H9 (cell line): ENCODE data around the gene MYL11. TPM values are rescaled to one million over a fixed set of nuclear protein-coding genes. Genes with fewer than 3 reads are reported as not detected.

ENCODE experiments used
- DNase-seq: peaks from one replicate; pipeline ENCODE4 v3.0.0-alpha.2; 2017
- H2AFZ ChIP-seq: one replicate; pipeline ENCODE4 v1.6.1; 2013; ENCODE audit warnings: mild to moderate bottlenecking, low read length, control low read depth, moderate library complexity
- H2AK5ac ChIP-seq: 2 replicates; pipeline ENCODE4 v1.6.1; 2013; ENCODE audit warnings: low read length, control low read depth, mixed read lengths; ENCODE audit not compliant: insufficient read length
- H2BK120ac ChIP-seq: one replicate; pipeline ENCODE4 v1.6.1; 2013; ENCODE audit warnings: low read depth, mild to moderate bottlenecking, low read length, control low read depth, inconsistent platforms; ENCODE audit not compliant: poor library complexity, severe bottlenecking
- H2BK12ac ChIP-seq: 2 replicates; pipeline ENCODE4 v1.6.1; 2013; ENCODE audit warnings: low read length, control low read depth, mixed read lengths, low read depth; ENCODE audit not compliant: insufficient read length
- H2BK15ac ChIP-seq: 2 replicates; pipeline ENCODE4 v1.6.1; 2013; ENCODE audit warnings: low read depth, low read length, control low read depth
- H2BK20ac ChIP-seq: one replicate; pipeline ENCODE4 v1.6.1; 2013; ENCODE audit warnings: low read depth, mild to moderate bottlenecking, low read length, control low read depth, inconsistent platforms; ENCODE audit not compliant: poor library complexity, severe bottlenecking
- H2BK5ac ChIP-seq: 2 replicates; pipeline ENCODE4 v1.6.1; 2013; ENCODE audit warnings: low read length, control low read depth, mixed read lengths; ENCODE audit not compliant: insufficient read length
- H3K14ac ChIP-seq: 2 replicates; pipeline ENCODE4 v1.6.1; 2013; ENCODE audit warnings: low read length, control low read depth; ENCODE audit not compliant: insufficient read depth
- H3K18ac ChIP-seq: 2 replicates; pipeline ENCODE4 v1.6.1; 2013; ENCODE audit warnings: low read depth, mild to moderate bottlenecking, mixed read lengths, low read length, control low read depth; ENCODE audit not compliant: insufficient read length
- H3K23ac ChIP-seq: 2 replicates; pipeline ENCODE4 v1.6.1; 2013; ENCODE audit warnings: low read length, control low read depth, mixed read lengths, low read depth; ENCODE audit not compliant: insufficient read length
- H3K23me2 ChIP-seq: 2 replicates; pipeline ENCODE4 v1.6.1; 2013; ENCODE audit warnings: low read depth, mild to moderate bottlenecking, mixed read lengths, low read length, control low read depth; ENCODE audit not compliant: insufficient read length, poor library complexity, severe bottlenecking
- H3K27ac ChIP-seq: 2 replicates; pipeline ENCODE4 v1.5.1; 2013; ENCODE audit warnings: low read length, control low read depth, mixed read lengths, low read depth; ENCODE audit not compliant: insufficient read length
- H3K27me3 ChIP-seq: 2 replicates; pipeline ENCODE4 v1.6.1; 2013; ENCODE audit warnings: low read length, control low read depth, inconsistent platforms; ENCODE audit not compliant: insufficient read depth
- H3K4ac ChIP-seq: 2 replicates; pipeline ENCODE4 v1.6.1; 2013; ENCODE audit warnings: low read depth, mild to moderate bottlenecking, control low read depth, inconsistent platforms, low read length, moderate library complexity
- H3K4me1 ChIP-seq: 2 replicates; pipeline ENCODE4 v1.6.1; 2013; ENCODE audit warnings: low read length, control low read depth, inconsistent platforms; ENCODE audit not compliant: insufficient read depth
- H3K4me2 ChIP-seq: 2 replicates; pipeline ENCODE4 v1.6.1; 2013; ENCODE audit warnings: low read length, control low read depth, mixed read lengths; ENCODE audit not compliant: insufficient read length, insufficient read depth
- H3K56ac ChIP-seq: 2 replicates; pipeline ENCODE4 v1.6.1; 2013; ENCODE audit warnings: low read depth, mild to moderate bottlenecking, mixed read lengths, low read length, control low read depth; ENCODE audit not compliant: insufficient read length
- H3K79me1 ChIP-seq: 2 replicates; pipeline ENCODE4 v1.6.1; 2013; ENCODE audit warnings: low read depth, mild to moderate bottlenecking, moderate library complexity, low read length, control low read depth, inconsistent platforms; ENCODE audit not compliant: insufficient read depth, poor library complexity, severe bottlenecking
- H3K79me2 ChIP-seq: 2 replicates; pipeline ENCODE4 v1.6.1; 2013; ENCODE audit warnings: low read length, control low read depth, inconsistent platforms; ENCODE audit not compliant: insufficient read depth
- H3K9ac ChIP-seq: 2 replicates; pipeline ENCODE4 v1.6.1; 2013; ENCODE audit warnings: low read length, control low read depth, mixed read lengths; ENCODE audit not compliant: insufficient read length; ENCODE audit errors: extremely low read depth
- H3K9me3 ChIP-seq: one replicate; pipeline ENCODE4 v1.6.1; 2013; ENCODE audit warnings: low read depth, low read length, inconsistent platforms; ENCODE audit not compliant: control insufficient read depth
- H3T11ph ChIP-seq: one replicate; pipeline ENCODE4 v1.6.1; 2013; ENCODE audit warnings: mild to moderate bottlenecking, low read length, control low read depth, inconsistent platforms
- H4K20me1 ChIP-seq: one replicate; pipeline ENCODE4 v1.6.1; 2013; ENCODE audit not compliant: control insufficient read depth, insufficient read length, insufficient read depth
- H4K5ac ChIP-seq: 2 replicates; pipeline ENCODE4 v1.6.1; 2013; ENCODE audit warnings: low read depth, mild to moderate bottlenecking, mixed read lengths, low read length, control low read depth; ENCODE audit not compliant: insufficient read length
- H4K8ac ChIP-seq: replicated peaks from 2 replicates; pipeline ENCODE4 v1.6.1; 2013; ENCODE audit warnings: low read length, control low read depth, mixed read lengths, low read depth; ENCODE audit not compliant: insufficient read length
- H4K91ac ChIP-seq: 2 replicates; pipeline ENCODE4 v1.6.1; 2013; ENCODE audit warnings: low read depth, mild to moderate bottlenecking, moderate library complexity, mixed read lengths, low read length, control low read depth; ENCODE audit not compliant: insufficient read length
- H3K27ac Mint-ChIP-seq, 3 experiments: 2 replicates in 2 of 3; 3 replicates in 1 of 3; pipeline ENCODE4 v1.8.0; 2020 to 2021; ENCODE audit warnings: mixed read lengths in 3 of 3, mild to moderate bottlenecking in 1 of 3, moderate library complexity in 1 of 3
- H3K27me3 Mint-ChIP-seq: 2 replicates; pipeline ENCODE4 v1.8.0; 2021; ENCODE audit warnings: low read depth, mild to moderate bottlenecking, moderate library complexity, mixed read lengths
- H3K36me3 Mint-ChIP-seq, 3 experiments: 2 replicates in 2 of 3; 3 replicates in 1 of 3; pipeline ENCODE4 v1.8.0; 2020 to 2021; ENCODE audit warnings: low read depth in 3 of 3, mixed read lengths in 3 of 3; ENCODE audit not compliant: insufficient read depth in 1 of 3
- H3K4me1 Mint-ChIP-seq, 2 experiments: 2 replicates each; pipeline ENCODE4 v1.8.0; 2020; ENCODE audit warnings: mixed read lengths in 2 of 2
- H3K4me3 Mint-ChIP-seq, 2 experiments: 2 replicates in 1 of 2; 3 replicates in 1 of 2; pipeline ENCODE4 v1.8.0; 2020 to 2021; ENCODE audit warnings: mild to moderate bottlenecking in 2 of 2, mixed read lengths in 2 of 2, moderate library complexity in 1 of 2
- H3K9me3 Mint-ChIP-seq, 2 experiments: 2 replicates in 1 of 2; 3 replicates in 1 of 2; pipeline ENCODE4 v1.8.0; 2020; ENCODE audit warnings: mild to moderate bottlenecking in 2 of 2, mixed read lengths in 2 of 2, moderate library complexity in 1 of 2
- CTCF ChIP-seq: fragments of 200-600 bp; sonication (generic); conservative IDR thresholded peaks from 3 replicates; pipeline ENCODE4 v1.8.0; 2021; ENCODE audit warnings: antibody characterized with exemption, mild to moderate bottlenecking
- WGBS: extraction: QIAGEN DNeasy Blood & Tissue Kit; methylation state at CpG from one replicate; pipeline ENCODE4 v1.1.7; 2013; ENCODE audit warnings: missing lambda C conversion rate, low lambda C conversion rate, mixed read lengths; ENCODE audit not compliant: insufficient read length; ENCODE audit errors: extremely low coverage; 5-methylcytosine and 5-hydroxymethylcytosine counted together
- total RNA-seq: library from RNA; stranded (reverse); gene quantifications from 2 replicates; pipeline ENCODE4 v1.2.1, GENCODE V29; 2021

MYL11 gene
- total RNA-seq, 1 experiment from 2014 or later, result 0.70 TPM

- Mint-ChIP-seq H3K9me3 (no peaks in the 10 kb centered on the region), H3K4me3 (peak overlapping the region; percentile 80 to 87), H3K36me3 (peaks cover 9 to 15% (median 11%) of the 10 kb centered on the region in 3 experiments; a peak in 6 of 7 replicates), H3K4me1 (peaks cover 13 to 20% of the 10 kb centered on the region in 2 experiments), H3K27ac (peak overlapping the region; percentile 85 to 96 (median 96); a peak in 6 of 7 replicates), H3K27me3 (peaks cover 2% of the 10 kb centered on the region; the same call in 1 of the 2 replicates)
- TF ChIP-seq CTCF, result no peak
- H3K14ac ChIP-seq, result no peak overlapping the region
- H3T11ph ChIP-seq, result no peak overlapping the region
- no CpG with 5 or more reads among the region's 14 CpGs for WGBS
- peak overlapping the region; percentile 32 for H3K9ac ChIP-seq
- no peak overlapping the region for H2BK120ac ChIP-seq
- no peak overlapping the region for H3K56ac ChIP-seq
- no peak overlapping the region for H2BK12ac ChIP-seq
- no peak overlapping the region for H2BK5ac ChIP-seq
- no peaks in the 10 kb centered on the region for H4K20me1 ChIP-seq
- H3K79me2 ChIP-seq, result 0 out of 2 replicates have a peak, but pooled peaks cover 1% of the 10 kb centered on the region
- no peak for DNase-seq
- H2AK5ac ChIP-seq, result no peak overlapping the region
- H3K27me3 ChIP-seq, result no peaks in the 10 kb centered on the region
- no peak overlapping the region for H3K18ac ChIP-seq
- H2AFZ ChIP-seq, result no peak overlapping the region
- no peaks in the 10 kb centered on the region for H3K9me3 ChIP-seq
- no peak overlapping the region for H3K4ac ChIP-seq
- no peak overlapping the region for H3K27ac ChIP-seq
- H4K8ac ChIP-seq, result no peak overlapping the region
- H3K23ac ChIP-seq, result no peak overlapping the region
- H4K91ac ChIP-seq, result no peak overlapping the region
- H3K4me1 ChIP-seq, result no peaks in the 10 kb centered on the region
- peak overlapping the region; percentile 67 for H3K4me2 ChIP-seq
- H4K5ac ChIP-seq, result no peak overlapping the region
- no peaks in the 10 kb centered on the region for H3K79me1 ChIP-seq
- no peak overlapping the region for H2BK15ac ChIP-seq
- peaks cover 4% of the 10 kb centered on the region for H3K23me2 ChIP-seq
- H2BK20ac ChIP-seq, result no peak overlapping the region
Observed at GRCh38 chr16:30406795-30407101, 32.1 kb downstream of the MYL11 start.
